Cardiac septum (tissue), 1 donor: ENCODE results near the gene SYT1. TPM values are rescaled to one million over a fixed set of nuclear protein-coding genes. Genes with fewer than 3 reads are reported as not detected.
"Not testable (repeated sequence)": the region's sequence is repeated elsewhere in the genome, so short reads cannot be mapped to it uniquely, and the experiment has no call there.

ENCODE experiments used
- DNase-seq: peaks from one replicate; pipeline ENCODE4 v3.0.0-alpha.2; 2020; ENCODE audit warnings: low spot score
- intact Hi-C: fragments of 100-400 bp; cut with DNase I; formaldehyde crosslinking; loops from one replicate; pipeline ENCODE4 v1.14.0; 2022
- long read RNA-seq: library from polyadenylated mRNA; unstranded; transcript quantifications from one replicate; pipeline ENCODE4 v2.0.0, GENCODE V29; 2021
- total RNA-seq: library from RNA; stranded (reverse); fragmentation: NEBNext Ultra II Directional; extraction: Animal tissue kit (Norgen Biotek cat#: 25700); gene quantifications from one replicate; pipeline ENCODE4 v1.2.1, GENCODE V29; 2021
- donor health status: DM: no; HTN: no; CAD: no.

SYT1 gene
- not detected for total RNA-seq
- long read RNA-seq = 0 reads

- intact Hi-C loops = no loop called here
Observed at GRCh38 chr12:78864403-78864869, at the start of gene SYT1. Gene SYT1, plus strand, starts transcription at chr12:78864774.

GRCh38 chr12:78818487-78818886 is 46.1 kb upstream of the SYT1 start:
- DNase-seq = no peak
- intact Hi-C loops = no loop called here

More at GRCh38 chr12:78864403-78864869, at the start of gene SYT1:
- DNase-seq = no peak

- intact Hi-C loops = no loop called here
- DNase-seq = no peak
Observed at GRCh38 chr12:78820946-78821345, 43.6 kb upstream of the SYT1 start.

GRCh38 chr12:78824918-78825317 is 39.7 kb upstream of the SYT1 start:
- intact Hi-C loops = no loop called here
- DNase-seq = no peak

- intact Hi-C loops = no loop called here
- DNase-seq = no peak
Observed at GRCh38 chr12:78829690-78830089, 34.9 kb upstream of the SYT1 start.

- intact Hi-C loops = no loop called here
Observed at GRCh38 chr12:78835493-78835892, 29.1 kb upstream of the SYT1 start.

GRCh38 chr12:78840518-78841019 is 24.0 kb upstream of the SYT1 start:
- DNase-seq, intact Hi-C loops: not testable (repeated sequence)

More at GRCh38 chr12:78835493-78835892, 29.1 kb upstream of the SYT1 start:
- DNase-seq = no peak

GRCh38 chr12:78853231-78853630 is 11.3 kb upstream of the SYT1 start:
- intact Hi-C loops = no loop called here
- DNase-seq = no peak

- DNase-seq = no peak
- intact Hi-C loops = no loop called here
Observed at GRCh38 chr12:78863482-78864402, 832 bp upstream of the SYT1 start.

GRCh38 chr12:78864870-78865463 is 393 bp downstream of the SYT1 start:
- DNase-seq = no peak
- intact Hi-C loops = no loop called here

GRCh38 chr12:78865516-78865915 is 942 bp downstream of the SYT1 start:
- no peak for DNase-seq
- intact Hi-C loops = no loop called here

- no peak for DNase-seq
- intact Hi-C loops = no loop called here
Observed at GRCh38 chr12:78866518-78866917, 1.9 kb downstream of the SYT1 start.

GRCh38 chr12:78870539-78870938 is 6.0 kb downstream of the SYT1 start:
- intact Hi-C loops = no loop called here
- no peak for DNase-seq

- no peak for DNase-seq
- intact Hi-C loops = no loop called here
Observed at GRCh38 chr12:78871566-78871965, 7.0 kb downstream of the SYT1 start.

GRCh38 chr12:78878459-78878858 is 13.9 kb downstream of the SYT1 start:
- DNase-seq = no peak
- intact Hi-C loops = no loop called here

GRCh38 chr12:78878866-78879265 is 14.3 kb downstream of the SYT1 start:
- intact Hi-C loops = no loop called here

GRCh38 chr12:78880078-78880477 is 15.5 kb downstream of the SYT1 start:
- DNase-seq = no peak
- intact Hi-C loops = no loop called here

More at GRCh38 chr12:78878866-78879265, 14.3 kb downstream of the SYT1 start:
- DNase-seq = no peak

- intact Hi-C loops = no loop called here
- DNase-seq = no peak
Observed at GRCh38 chr12:78881685-78882084, 17.1 kb downstream of the SYT1 start.

GRCh38 chr12:78885466-78885865 is 20.9 kb downstream of the SYT1 start:
- intact Hi-C loops = no loop called here
- no peak for DNase-seq

GRCh38 chr12:78886719-78887407 is 22.3 kb downstream of the SYT1 start:
- intact Hi-C loops = no loop called here
- DNase-seq = no peak
